Activated naive CD4-positive, alpha-beta T cell treated with anti-CD3 and anti-CD28 coated beads, Interleukin-2, amount 50 U/mL, for 24 hours (primary cell): ENCODE measurements around the gene MYADM.

Experiments used
- H3K27ac Mint-ChIP-seq: one replicate; pipeline ENCODE4 v1.8.0; 2021; ENCODE audit warnings: mild to moderate bottlenecking, mixed read lengths
- H3K27me3 Mint-ChIP-seq: one replicate; pipeline ENCODE4 v1.8.0; 2021; ENCODE audit warnings: mixed read lengths
- H3K36me3 Mint-ChIP-seq: one replicate; pipeline ENCODE4 v1.8.0; 2021; ENCODE audit warnings: mixed read lengths
- H3K4me1 Mint-ChIP-seq: one replicate; pipeline ENCODE4 v1.8.0; 2021; ENCODE audit warnings: mixed read lengths
- H3K4me3 Mint-ChIP-seq: one replicate; pipeline ENCODE4 v1.8.0; 2021; ENCODE audit warnings: mild to moderate bottlenecking, mixed read lengths
- H3K9me3 Mint-ChIP-seq: one replicate; pipeline ENCODE4 v1.8.0; 2021; ENCODE audit warnings: mixed read lengths

Gene MYADM

DNA sequence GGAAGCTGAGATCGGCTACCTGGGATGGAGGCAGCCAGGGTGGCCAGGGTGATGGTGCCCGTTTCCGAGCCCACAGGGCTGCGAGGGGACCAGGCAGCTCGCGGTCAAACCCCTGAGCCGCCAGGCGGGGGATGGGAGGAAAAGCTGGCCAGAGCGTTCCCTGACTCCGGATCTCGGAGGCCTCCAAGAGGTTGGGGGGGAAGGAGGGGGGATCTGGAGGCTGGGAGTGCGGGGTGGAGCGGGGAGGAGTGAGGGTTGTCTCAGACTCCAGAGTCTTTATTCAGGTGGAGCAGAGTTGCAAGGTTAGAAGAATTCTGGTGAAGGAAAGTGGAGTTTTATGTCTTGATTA is 42.5 kb downstream of the MYADM start:
- Mint-ChIP-seq H3K36me3 (no peaks in the 10 kb centered on the region), H3K27me3 (peaks cover 53% of the 10 kb centered on the region), H3K27ac (no peak overlapping the region), H3K4me3 (no peak overlapping the region), H3K4me1 (peaks cover 24% of the 10 kb centered on the region), H3K9me3 (no peaks in the 10 kb centered on the region)

GRCh38 chr19:53912653-53913052 is 45.0 kb downstream of the MYADM start:
- Mint-ChIP-seq H3K27ac (no peak overlapping the region), H3K4me3 (no peak overlapping the region), H3K9me3 (no peaks in the 10 kb centered on the region), H3K36me3 (no peaks in the 10 kb centered on the region), H3K4me1 (peaks cover 13% of the 10 kb centered on the region), H3K27me3 (peaks cover 42% of the 10 kb centered on the region)

DNA sequence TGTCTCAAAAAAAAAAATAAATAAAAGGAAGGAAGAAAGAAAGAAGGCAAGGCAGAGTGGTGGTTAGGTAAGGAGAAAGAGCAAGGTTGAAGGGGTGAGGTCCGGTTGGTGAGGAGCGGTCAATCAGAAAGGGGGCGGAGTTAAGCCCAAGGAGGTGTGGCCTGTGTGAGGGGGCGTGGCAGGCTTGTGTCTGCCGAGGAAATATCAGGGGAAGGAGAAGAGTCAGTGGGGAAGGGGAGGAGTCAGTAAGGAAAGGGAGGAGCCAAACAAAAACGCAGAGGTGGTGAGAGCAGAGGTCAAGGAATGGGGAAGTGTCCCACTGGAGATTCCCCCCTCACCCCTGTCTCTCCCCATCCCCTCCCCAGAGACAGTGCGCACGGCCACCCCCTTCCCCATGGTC is 47.3 kb downstream of the MYADM start:
- peaks cover 29% of the 10 kb centered on the region for H3K27me3 Mint-ChIP-seq
- peaks cover 2% of the 10 kb centered on the region for H3K36me3 Mint-ChIP-seq
- H3K4me3 Mint-ChIP-seq, result no peak overlapping the region
- no peaks in the 10 kb centered on the region for H3K4me1 Mint-ChIP-seq
- no peaks in the 10 kb centered on the region for H3K9me3 Mint-ChIP-seq
- no peak overlapping the region for H3K27ac Mint-ChIP-seq

DNA sequence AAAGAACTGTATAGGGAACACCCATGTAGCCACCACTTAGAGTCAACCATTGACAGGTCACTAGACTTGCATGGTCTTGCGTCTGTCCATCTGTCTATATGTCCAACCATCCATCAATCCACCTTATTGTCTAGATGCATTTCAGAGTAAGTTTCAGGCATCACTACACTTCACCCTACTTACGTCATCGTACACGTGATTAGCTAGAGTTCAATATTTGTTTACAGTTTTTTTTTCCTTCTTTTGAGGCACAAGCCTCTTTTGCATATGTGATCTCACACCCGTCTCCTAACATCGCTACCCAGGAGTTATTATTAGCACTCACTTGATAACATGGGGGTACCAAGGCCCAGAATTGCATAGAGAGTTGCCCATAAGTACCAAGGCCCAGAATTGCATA is 48.3 kb downstream of the MYADM start:
- Mint-ChIP-seq H3K9me3 (no peaks in the 10 kb centered on the region), H3K4me1 (no peaks in the 10 kb centered on the region), H3K36me3 (peaks cover 2% of the 10 kb centered on the region), H3K4me3 (no peak overlapping the region), H3K27ac (no peak overlapping the region), H3K27me3 (peaks cover 21% of the 10 kb centered on the region)

- Mint-ChIP-seq H3K36me3 (peaks cover 2% of the 10 kb centered on the region), H3K4me3 (no peak overlapping the region), H3K27me3 (peaks cover 13% of the 10 kb centered on the region)
Observed at GRCh38 chr19:53917356-53917755, 49.7 kb downstream of the MYADM start.

More at GRCh38 chr19:53917356-53917755, 49.7 kb downstream of the MYADM start:
- Mint-ChIP-seq H3K9me3 (no peaks in the 10 kb centered on the region), H3K27ac (no peak overlapping the region), H3K4me1 (no peaks in the 10 kb centered on the region)
